ENCODE measurements around the gene ATXN7L1.

DNA sequence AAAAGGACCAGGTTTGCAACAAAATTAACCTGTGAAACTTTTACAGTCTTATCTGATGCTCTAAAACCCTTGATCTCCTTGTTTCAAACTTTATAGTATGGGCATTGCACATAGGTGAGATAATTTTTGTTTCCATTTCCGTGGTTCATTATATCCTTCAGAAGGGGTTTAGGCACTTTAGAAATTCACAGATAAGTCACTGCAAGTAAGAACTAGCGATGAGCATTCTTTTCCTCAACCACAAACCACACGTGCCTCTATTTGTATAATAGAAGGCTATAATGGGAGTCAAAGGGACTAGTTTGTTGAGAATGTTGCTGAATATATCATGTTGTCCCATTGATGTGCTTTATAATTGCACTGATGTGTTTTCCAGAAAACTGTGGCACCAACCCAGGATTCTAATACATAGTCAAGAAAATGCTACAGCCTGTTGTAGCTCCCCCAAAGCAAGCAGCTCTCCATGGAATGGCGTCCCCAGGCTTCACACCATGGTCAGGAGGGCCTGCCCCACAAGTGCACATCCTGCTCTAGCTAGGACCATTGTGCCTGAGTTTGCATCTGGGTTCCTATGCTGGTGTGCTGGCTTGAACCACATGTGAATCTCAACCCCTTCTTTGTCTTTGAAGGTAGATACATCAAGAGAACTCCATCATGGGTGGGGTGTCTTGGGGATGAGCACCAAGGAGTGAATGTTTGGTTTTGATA lies 14.0 kb upstream of the ATXN7L1 start:
- no peak for TF ChIP-seq GATA3 (IDR thresholded peaks at IDR 0.05; ENCODE audit: low read depth, low read length)
- no peak for TF ChIP-seq GATA2 (IDR thresholded peaks at IDR 0.05; ENCODE audit: low read depth, low read length)

All from SH-SY5Y (cell line).